Measurements from ENCODE around the gene SYNE2. TPM values are rescaled to one million over a fixed set of nuclear protein-coding genes. Genes with fewer than 3 reads are reported as not detected.

SYNE2 gene
- total and polyA plus RNA-seq, 2 donors (not counting 1 experiment from before 2014, with no cell fraction given), result 3.1 to 15.4 TPM

- Histone ChIP-seq H3K9ac (ENCODE audit: insufficient read depth, low read length) (no peak overlapping the region), H4K20me1 (ENCODE audit: control insufficient read depth, extremely low read depth, insufficient read depth, low read length) (no peaks in the 10 kb centered on the region), H3K79me2 (ENCODE audit: control insufficient read depth, insufficient read depth, low read length) (no peaks in the 10 kb centered on the region), H3K36me3 (ENCODE audit: control insufficient read depth, insufficient read depth, low read length) (no peaks in the 10 kb centered on the region), H3K4me2 (ENCODE audit: extremely low read depth, insufficient read depth, low read length) (peak overlapping the region; percentile 63), H3K4me1 (ENCODE audit: control insufficient read depth, extremely low read depth, insufficient read depth, low read length) (peaks cover 5% of the 10 kb centered on the region), H3K9me3 (ENCODE audit: control insufficient read depth, insufficient read depth, low read depth, low read length) (no peaks in the 10 kb centered on the region), H2AFZ (ENCODE audit: low read length) (no peak overlapping the region), H3K4me3 (replicated peaks in 1 of 4; ENCODE audit: control extremely low read depth in 1 of 4, insufficient read depth in 1 of 4, low read depth in 3 of 4, low read length in 4 of 4) (no peak overlapping the region), H3K27me3 (ENCODE audit: control insufficient read depth, insufficient read depth, low read length) (no peaks in the 10 kb centered on the region), H3K27ac (ENCODE audit: insufficient read depth, low read length) (no peak overlapping the region)
- TF ChIP-seq CTCF (conservative IDR thresholded peaks at IDR 0.05 in 1 of 2, IDR thresholded peaks at IDR 0.05 in 1 of 2; ENCODE audit: low read depth in 1 of 2, low read length in 2 of 2), result no peak
- no peak for TF ChIP-seq EZH2 (IDR thresholded peaks at IDR 0.05; ENCODE audit: low read length, missing control alignments)
- peak; percentile 67 to 70 for DNase-seq (ENCODE audit: low read depth in 2 of 2)
Measured at GRCh38 chr14:64253672-64254071, 400.9 kb downstream of the SYNE2 start.

- Histone ChIP-seq H2AFZ (ENCODE audit: low read length) (no peak overlapping the region), H3K79me2 (ENCODE audit: control insufficient read depth, insufficient read depth, low read length) (no peaks in the 10 kb centered on the region), H4K20me1 (ENCODE audit: control insufficient read depth, extremely low read depth, insufficient read depth, low read length) (no peaks in the 10 kb centered on the region), H3K4me2 (ENCODE audit: extremely low read depth, insufficient read depth, low read length) (no peak overlapping the region), H3K9ac (ENCODE audit: insufficient read depth, low read length) (no peak overlapping the region), H3K27ac (ENCODE audit: insufficient read depth, low read length) (no peak overlapping the region), H3K27me3 (ENCODE audit: control insufficient read depth, insufficient read depth, low read length) (no peaks in the 10 kb centered on the region), H3K9me3 (ENCODE audit: control insufficient read depth, insufficient read depth, low read depth, low read length) (no peaks in the 10 kb centered on the region), H3K4me3 (replicated peaks in 1 of 4; ENCODE audit: control extremely low read depth in 1 of 4, insufficient read depth in 1 of 4, low read depth in 3 of 4, low read length in 4 of 4) (no peak overlapping the region), H3K36me3 (ENCODE audit: control insufficient read depth, insufficient read depth, low read length) (no peaks in the 10 kb centered on the region), H3K4me1 (ENCODE audit: control insufficient read depth, extremely low read depth, insufficient read depth, low read length) (peaks cover 5% of the 10 kb centered on the region)
- DNase-seq (ENCODE audit: low read depth in 2 of 2), result no peak
- TF ChIP-seq EZH2 (IDR thresholded peaks at IDR 0.05; ENCODE audit: low read length, missing control alignments) (no peak), CTCF (conservative IDR thresholded peaks at IDR 0.05 in 1 of 2, IDR thresholded peaks at IDR 0.05 in 1 of 2; ENCODE audit: low read depth in 1 of 2, low read length in 2 of 2) (no peak)
Measured at GRCh38 chr14:64255756-64256155, 403.0 kb downstream of the SYNE2 start.

GRCh38 chr14:64260418-64260817, 407.6 kb downstream of the SYNE2 start:
- Histone ChIP-seq H3K79me2 (ENCODE audit: control insufficient read depth, insufficient read depth, low read length) (no peaks in the 10 kb centered on the region), H4K20me1 (ENCODE audit: control insufficient read depth, extremely low read depth, insufficient read depth, low read length) (no peaks in the 10 kb centered on the region), H3K4me1 (ENCODE audit: control insufficient read depth, extremely low read depth, insufficient read depth, low read length) (no peaks in the 10 kb centered on the region), H3K4me3 (replicated peaks in 1 of 4; ENCODE audit: control extremely low read depth in 1 of 4, insufficient read depth in 1 of 4, low read depth in 3 of 4, low read length in 4 of 4) (no peak overlapping the region), H3K4me2 (ENCODE audit: extremely low read depth, insufficient read depth, low read length) (no peak overlapping the region), H2AFZ (ENCODE audit: low read length) (no peak overlapping the region), H3K27ac (ENCODE audit: insufficient read depth, low read length) (no peak overlapping the region), H3K9me3 (ENCODE audit: control insufficient read depth, insufficient read depth, low read depth, low read length) (no peaks in the 10 kb centered on the region), H3K36me3 (ENCODE audit: control insufficient read depth, insufficient read depth, low read length) (no peaks in the 10 kb centered on the region), H3K9ac (ENCODE audit: insufficient read depth, low read length) (no peak overlapping the region), H3K27me3 (ENCODE audit: control insufficient read depth, insufficient read depth, low read length) (no peaks in the 10 kb centered on the region)
- TF ChIP-seq EZH2 (IDR thresholded peaks at IDR 0.05; ENCODE audit: low read length, missing control alignments) (no peak), CTCF (conservative IDR thresholded peaks at IDR 0.05 in 1 of 2, IDR thresholded peaks at IDR 0.05 in 1 of 2; ENCODE audit: low read depth in 1 of 2, low read length in 2 of 2) (no peak)
- DNase-seq (ENCODE audit: low read depth in 2 of 2), result no peak

Measured in fibroblast of lung (primary cell).